WTC11 (cell line): ENCODE results near the gene ENAH. TPM values are rescaled to one million over a fixed set of nuclear protein-coding genes. Genes with fewer than 3 reads are reported as not detected.

Experiments
- ATAC-seq: fragments of 200-7000 bp; cut with Tn5 transposase; 2 replicates; pipeline ENCODE4 v1.10.0; 2021; ENCODE audit warnings: mild to moderate bottlenecking, moderate library complexity
- CTCF ChIA-PET: fragments of 300-600 bp; sonication (Branson Sonifier 250); formaldehyde crosslinking; loops from one replicate; lab custom pipeline; 2021; ENCODE audit warnings: antibody characterized with exemption; lab: Charles Lee
- POLR2A ChIA-PET: fragments of 350-600 bp; sonication (Branson Sonifier 250); formaldehyde crosslinking; loops from one replicate; lab custom pipeline; 2021; ENCODE audit warnings: antibody characterized with exemption; lab: Charles Lee
- DNase-seq: peaks from one replicate; pipeline ENCODE4 v3.0.0; 2021; ENCODE audit warnings: low spot score
- H3K27ac Mint-ChIP-seq: 2 replicates; pipeline ENCODE4 v1.8.0; 2021; ENCODE audit warnings: mixed read lengths
- H3K27me3 Mint-ChIP-seq: 2 replicates; pipeline ENCODE4 v1.8.0; 2021; ENCODE audit warnings: low read depth, mild to moderate bottlenecking, moderate library complexity, mixed read lengths
- H3K36me3 Mint-ChIP-seq: 2 replicates; pipeline ENCODE4 v1.8.0; 2021; ENCODE audit warnings: mixed read lengths
- H3K4me1 Mint-ChIP-seq: 2 replicates; pipeline ENCODE4 v1.8.0; 2022; ENCODE audit warnings: mixed read lengths
- H3K4me3 Mint-ChIP-seq: 2 replicates; pipeline ENCODE4 v1.8.0; 2021; ENCODE audit warnings: mild to moderate bottlenecking, moderate library complexity, mixed read lengths
- H3K9me3 Mint-ChIP-seq: 2 replicates; pipeline ENCODE4 v1.8.0; 2021; ENCODE audit warnings: mixed read lengths
- ATF6 ChIP-seq: sonication (generic); formaldehyde crosslinking; IDR thresholded peaks from 2 replicates; pipeline ENCODE4 v1.8.1; 2023; ENCODE audit warnings: mild to moderate bottlenecking, missing genetic modification reagents
- CREM ChIP-seq: sonication (generic); formaldehyde crosslinking; IDR thresholded peaks from 2 replicates; pipeline ENCODE4 v1.8.1; 2022; ENCODE audit warnings: mild to moderate bottlenecking, missing genetic modification reagents, moderate library complexity
- ELF4 ChIP-seq: sonication (generic); formaldehyde crosslinking; IDR thresholded peaks from 2 replicates; pipeline ENCODE4 v1.8.1; 2022; ENCODE audit warnings: low read depth, mild to moderate bottlenecking, moderate library complexity, missing genetic modification reagents
- EMX1 ChIP-seq: fragments of 250-450 bp; sonication (Bioruptor Pico); IDR thresholded peaks from 2 replicates; pipeline ENCODE4 v1.8.0; 2021; ENCODE audit warnings: mild to moderate bottlenecking
- ETV6 ChIP-seq: sonication (generic); formaldehyde crosslinking; IDR thresholded peaks from 2 replicates; pipeline ENCODE4 v1.8.1; 2022; ENCODE audit warnings: mild to moderate bottlenecking, missing genetic modification reagents
- FOXJ3 ChIP-seq: sonication (generic); formaldehyde crosslinking; IDR thresholded peaks from 2 replicates; pipeline ENCODE4 v1.9.0; 2021; ENCODE audit warnings: missing genetic modification reagents, mild to moderate bottlenecking, borderline replicate concordance
- MXD4 ChIP-seq: fragments of 250-450 bp; sonication (Bioruptor Pico); IDR thresholded peaks from 2 replicates; pipeline ENCODE4 v1.8.0; 2021; ENCODE audit warnings: mild to moderate bottlenecking, moderate library complexity, borderline replicate concordance
- NR2C2 ChIP-seq: sonication (generic); formaldehyde crosslinking; IDR thresholded peaks from 2 replicates; pipeline ENCODE4 v1.8.0; 2022; ENCODE audit warnings: mild to moderate bottlenecking, missing genetic modification reagents
- PREB ChIP-seq: sonication (generic); formaldehyde crosslinking; IDR thresholded peaks from 2 replicates; pipeline ENCODE4 v1.8.1; 2022; ENCODE audit warnings: mild to moderate bottlenecking, missing genetic modification reagents, moderate library complexity, borderline replicate concordance
- PRRX2 ChIP-seq: fragments of 250-450 bp; sonication (Bioruptor Pico); IDR thresholded peaks from 2 replicates; pipeline ENCODE4 v1.8.0; 2021; ENCODE audit warnings: mild to moderate bottlenecking
- SMAD3 ChIP-seq: sonication (generic); formaldehyde crosslinking; IDR thresholded peaks from 2 replicates; pipeline ENCODE4 v1.8.0; 2022; ENCODE audit warnings: missing genetic modification reagents, mild to moderate bottlenecking, borderline replicate concordance
- ZNF121 ChIP-seq: sonication (generic); formaldehyde crosslinking; IDR thresholded peaks from 2 replicates; pipeline ENCODE4 v1.8.0; 2023; ENCODE audit warnings: missing genetic modification reagents
- ZNF219 ChIP-seq: sonication (generic); formaldehyde crosslinking; IDR thresholded peaks from 2 replicates; pipeline ENCODE4 v1.8.0; 2023; ENCODE audit warnings: missing genetic modification reagents, mild to moderate bottlenecking, borderline replicate concordance
- ZNF263 ChIP-seq: sonication (generic); formaldehyde crosslinking; IDR thresholded peaks from 2 replicates; pipeline ENCODE4 v1.8.1; 2022; ENCODE audit warnings: low read depth, mild to moderate bottlenecking, moderate library complexity, missing genetic modification reagents
- ZNF396 ChIP-seq: fragments of 250-450 bp; sonication (Bioruptor Pico); IDR thresholded peaks from 2 replicates; pipeline ENCODE4 v1.8.0; 2021; ENCODE audit warnings: mild to moderate bottlenecking, moderate library complexity, borderline replicate concordance
- ZNF425 ChIP-seq: fragments of 250-450 bp; sonication (Bioruptor Pico); conservative IDR thresholded peaks from 2 replicates; pipeline ENCODE4 v1.9.0; 2021; ENCODE audit warnings: mild to moderate bottlenecking
- total RNA-seq: library from RNA; stranded (reverse); gene quantifications from 3 replicates; pipeline ENCODE4 v1.2.3, GENCODE V29; 2021
- TF ChIP-seq, protein P1 (sequence below): sonication (generic); formaldehyde crosslinking; IDR thresholded peaks from 2 replicates; pipeline ENCODE4 v1.8.0; 2022; ENCODE audit warnings: mild to moderate bottlenecking, missing genetic modification reagents
- TF ChIP-seq, protein P2 (sequence below): fragments of 200-600 bp; IDR thresholded peaks from 2 replicates; pipeline ENCODE4 v1.8.0; 2022; ENCODE audit warnings: antibody characterized with exemption
- TF ChIP-seq, protein P3 (sequence below): sonication (generic); formaldehyde crosslinking; IDR thresholded peaks from 2 replicates; pipeline ENCODE4 v1.8.0; 2022; ENCODE audit warnings: mild to moderate bottlenecking, missing genetic modification reagents

The ENAH gene
- total RNA-seq, 1 experiment from 2014 or later = 227 TPM

DNA sequence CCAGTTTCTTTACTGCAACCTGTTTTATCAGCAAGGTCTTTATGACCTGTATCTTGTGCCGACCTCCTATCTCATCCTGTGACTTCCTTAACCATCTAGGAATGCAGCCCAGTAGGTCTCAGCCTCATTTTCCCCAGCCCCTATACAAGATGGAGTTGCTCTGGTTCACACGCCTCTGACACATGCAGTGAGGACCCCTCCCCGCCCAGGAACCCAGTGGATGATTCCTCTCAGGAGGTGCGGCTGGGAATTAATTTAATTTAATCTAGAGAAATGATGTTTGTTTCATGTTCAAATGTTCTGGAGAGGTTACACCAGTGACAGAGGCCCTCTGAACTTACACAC, 186.1 kb downstream of the ENAH start:
- Mint-ChIP-seq H3K9me3 (no peaks in the 10 kb centered on the region), H3K4me3 (no peak overlapping the region), H3K4me1 (peaks cover 47% of the 10 kb centered on the region), H3K27me3 (peaks cover 2% of the 10 kb centered on the region; the same call in 1 of the 2 replicates), H3K36me3 (no peaks in the 10 kb centered on the region), H3K27ac (no peak overlapping the region)
- ATAC-seq (no peak), DNase-seq (no peak)
- ChIA-PET POLR2A (no interaction called here), CTCF (no interaction called here)
- TF ChIP-seq, protein P1, sequence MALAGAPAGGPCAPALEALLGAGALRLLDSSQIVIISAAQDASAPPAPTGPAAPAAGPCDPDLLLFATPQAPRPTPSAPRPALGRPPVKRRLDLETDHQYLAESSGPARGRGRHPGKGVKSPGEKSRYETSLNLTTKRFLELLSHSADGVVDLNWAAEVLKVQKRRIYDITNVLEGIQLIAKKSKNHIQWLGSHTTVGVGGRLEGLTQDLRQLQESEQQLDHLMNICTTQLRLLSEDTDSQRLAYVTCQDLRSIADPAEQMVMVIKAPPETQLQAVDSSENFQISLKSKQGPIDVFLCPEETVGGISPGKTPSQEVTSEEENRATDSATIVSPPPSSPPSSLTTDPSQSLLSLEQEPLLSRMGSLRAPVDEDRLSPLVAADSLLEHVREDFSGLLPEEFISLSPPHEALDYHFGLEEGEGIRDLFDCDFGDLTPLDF = no peak
- TF ChIP-seq, protein P2, sequence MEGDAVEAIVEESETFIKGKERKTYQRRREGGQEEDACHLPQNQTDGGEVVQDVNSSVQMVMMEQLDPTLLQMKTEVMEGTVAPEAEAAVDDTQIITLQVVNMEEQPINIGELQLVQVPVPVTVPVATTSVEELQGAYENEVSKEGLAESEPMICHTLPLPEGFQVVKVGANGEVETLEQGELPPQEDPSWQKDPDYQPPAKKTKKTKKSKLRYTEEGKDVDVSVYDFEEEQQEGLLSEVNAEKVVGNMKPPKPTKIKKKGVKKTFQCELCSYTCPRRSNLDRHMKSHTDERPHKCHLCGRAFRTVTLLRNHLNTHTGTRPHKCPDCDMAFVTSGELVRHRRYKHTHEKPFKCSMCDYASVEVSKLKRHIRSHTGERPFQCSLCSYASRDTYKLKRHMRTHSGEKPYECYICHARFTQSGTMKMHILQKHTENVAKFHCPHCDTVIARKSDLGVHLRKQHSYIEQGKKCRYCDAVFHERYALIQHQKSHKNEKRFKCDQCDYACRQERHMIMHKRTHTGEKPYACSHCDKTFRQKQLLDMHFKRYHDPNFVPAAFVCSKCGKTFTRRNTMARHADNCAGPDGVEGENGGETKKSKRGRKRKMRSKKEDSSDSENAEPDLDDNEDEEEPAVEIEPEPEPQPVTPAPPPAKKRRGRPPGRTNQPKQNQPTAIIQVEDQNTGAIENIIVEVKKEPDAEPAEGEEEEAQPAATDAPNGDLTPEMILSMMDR = no peak
- TF ChIP-seq ZNF425 (CRISPR knock-in tag) (no peak), SMAD3 (no peak), ZNF263 (CRISPR knock-in tag) (no peak), EMX1 (no peak), MXD4 (CRISPR knock-in tag) (no peak), NR2C2 (CRISPR knock-in tag) (no peak), CREM (CRISPR knock-in tag) (no peak), ELF4 (CRISPR knock-in tag) (no peak), ZNF396 (CRISPR knock-in tag) (no peak), PRRX2 (CRISPR knock-in tag) (no peak), PREB (CRISPR knock-in tag) (no peak), ZNF219 (no peak), FOXJ3 (no peak), ZNF121 (no peak), ATF6 (CRISPR knock-in tag) (no peak), ETV6 (no peak)
- TF ChIP-seq, protein P3, sequence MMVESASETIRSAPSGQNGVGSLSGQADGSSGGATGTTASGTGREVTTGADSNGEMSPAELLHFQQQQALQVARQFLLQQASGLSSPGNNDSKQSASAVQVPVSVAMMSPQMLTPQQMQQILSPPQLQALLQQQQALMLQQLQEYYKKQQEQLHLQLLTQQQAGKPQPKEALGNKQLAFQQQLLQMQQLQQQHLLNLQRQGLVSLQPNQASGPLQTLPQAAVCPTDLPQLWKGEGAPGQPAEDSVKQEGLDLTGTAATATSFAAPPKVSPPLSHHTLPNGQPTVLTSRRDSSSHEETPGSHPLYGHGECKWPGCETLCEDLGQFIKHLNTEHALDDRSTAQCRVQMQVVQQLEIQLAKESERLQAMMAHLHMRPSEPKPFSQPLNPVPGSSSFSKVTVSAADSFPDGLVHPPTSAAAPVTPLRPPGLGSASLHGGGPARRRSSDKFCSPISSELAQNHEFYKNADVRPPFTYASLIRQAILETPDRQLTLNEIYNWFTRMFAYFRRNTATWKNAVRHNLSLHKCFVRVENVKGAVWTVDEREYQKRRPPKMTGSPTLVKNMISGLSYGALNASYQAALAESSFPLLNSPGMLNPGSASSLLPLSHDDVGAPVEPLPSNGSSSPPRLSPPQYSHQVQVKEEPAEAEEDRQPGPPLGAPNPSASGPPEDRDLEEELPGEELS = no peak
